Progenitor cell of endocrine pancreas (in vitro differentiated cells): ENCODE results near the gene TGFBR2. TPM values are rescaled to one million over a fixed set of nuclear protein-coding genes. Genes with fewer than 3 reads are reported as not detected.

Experiments used
- DNase-seq: peaks from one replicate; pipeline ENCODE4 v3.0.0; 2021; ENCODE audit warnings: low spot score; ENCODE audit not compliant: unreplicated experiment
- H3K27ac Mint-ChIP-seq: 2 replicates; pipeline ENCODE4 v1.8.0; 2021; ENCODE audit warnings: mild to moderate bottlenecking, moderate library complexity, mixed read lengths
- H3K27me3 Mint-ChIP-seq: 2 replicates; pipeline ENCODE4 v1.8.0; 2021; ENCODE audit warnings: mixed read lengths
- H3K36me3 Mint-ChIP-seq: 2 replicates; pipeline ENCODE4 v1.8.0; 2022; ENCODE audit warnings: mixed read lengths; ENCODE audit not compliant: insufficient read depth
- H3K4me1 Mint-ChIP-seq: 2 replicates; pipeline ENCODE4 v1.8.0; 2021; ENCODE audit warnings: low read depth, mixed read lengths
- H3K4me3 Mint-ChIP-seq: 2 replicates; pipeline ENCODE4 v1.8.0; 2021; ENCODE audit warnings: low read depth, mild to moderate bottlenecking, moderate library complexity, mixed read lengths
- H3K9me3 Mint-ChIP-seq: 2 replicates; pipeline ENCODE4 v1.8.0; 2021; ENCODE audit warnings: low read depth, mixed read lengths
- CTCF ChIP-seq: fragments of 200-600 bp; sonication (generic); IDR thresholded peaks from one replicate; pipeline ENCODE4 v1.5.0; 2021; ENCODE audit warnings: antibody characterized with exemption, mild to moderate bottlenecking; ENCODE audit not compliant: unreplicated experiment
- total RNA-seq: library from RNA; stranded (reverse); gene quantifications from 2 replicates; pipeline ENCODE4 v1.2.1, GENCODE V29; 2021

The TGFBR2 gene
- total RNA-seq, 1 donor from 2014 or later = 21.1 TPM

GRCh38 chr3:30602946-30603345 lies 3.5 kb upstream of the TGFBR2 start:
- Mint-ChIP-seq H3K36me3 (peaks cover 2% of the 10 kb centered on the region), H3K9me3 (peaks cover 3% of the 10 kb centered on the region), H3K27me3 (no peaks in the 10 kb centered on the region), H3K4me3 (no peak overlapping the region), H3K27ac (no peak overlapping the region), H3K4me1 (peaks cover 27% of the 10 kb centered on the region)
- DNase-seq = no peak
- no peak for TF ChIP-seq CTCF

GRCh38 chr3:30604093-30604492 lies 2.3 kb upstream of the TGFBR2 start:
- H3K4me3 Mint-ChIP-seq = no peak overlapping the region
- H3K36me3 Mint-ChIP-seq = peaks cover 2% of the 10 kb centered on the region
- no peak overlapping the region for H3K27ac Mint-ChIP-seq
- peaks cover 3% of the 10 kb centered on the region for H3K9me3 Mint-ChIP-seq
- no peak for DNase-seq
- H3K4me1 Mint-ChIP-seq = peaks cover 32% of the 10 kb centered on the region
- TF ChIP-seq CTCF = no peak
- no peaks in the 10 kb centered on the region for H3K27me3 Mint-ChIP-seq

- no peaks in the 10 kb centered on the region for H3K27me3 Mint-ChIP-seq
- peaks cover 3% of the 10 kb centered on the region for H3K9me3 Mint-ChIP-seq
Measured at GRCh38 chr3:30604558-30604957, 1.8 kb upstream of the TGFBR2 start.

GRCh38 chr3:30605005-30605404 lies 1.4 kb upstream of the TGFBR2 start:
- H3K4me3 Mint-ChIP-seq = peak overlapping the region; percentile 32
- peaks cover 2% of the 10 kb centered on the region for H3K36me3 Mint-ChIP-seq
- H3K27me3 Mint-ChIP-seq = no peaks in the 10 kb centered on the region
- peaks cover 3% of the 10 kb centered on the region for H3K9me3 Mint-ChIP-seq
- peak overlapping the region; percentile 12 for H3K27ac Mint-ChIP-seq
- no peak for DNase-seq
- peaks cover 34% of the 10 kb centered on the region for H3K4me1 Mint-ChIP-seq
- no peak for TF ChIP-seq CTCF

More at GRCh38 chr3:30604558-30604957, 1.8 kb upstream of the TGFBR2 start:
- H3K4me1 Mint-ChIP-seq = peaks cover 30% of the 10 kb centered on the region
- H3K27ac Mint-ChIP-seq = peak overlapping the region; percentile 12
- H3K4me3 Mint-ChIP-seq = peak overlapping the region; percentile 32
- peaks cover 2% of the 10 kb centered on the region for H3K36me3 Mint-ChIP-seq
- no peak for TF ChIP-seq CTCF
- DNase-seq = no peak

GRCh38 chr3:30605706-30606300 lies 598 bp upstream of the TGFBR2 start:
- Mint-ChIP-seq H3K4me1 (peaks cover 39% of the 10 kb centered on the region), H3K36me3 (peaks cover 2% of the 10 kb centered on the region), H3K27me3 (no peaks in the 10 kb centered on the region), H3K9me3 (peaks cover 3% of the 10 kb centered on the region), H3K4me3 (peak overlapping the region; percentile 91), H3K27ac (peak overlapping the region; percentile 97)
- DNase-seq = no peak
- no peak for TF ChIP-seq CTCF
